Activated CD8-positive, alpha-beta memory T cell treated with anti-CD3 and anti-CD28 coated beads, Interleukin-2, amount 50 U/mL, for 1 hour (primary cell): Measurements from ENCODE around the gene RAB32.
"Not testable (repeated sequence)": the region's sequence is repeated elsewhere in the genome, so short reads cannot be mapped to it uniquely, and the experiment has no call there.

Experiments used
- DNase-seq: peaks from one replicate; pipeline ENCODE4 v3.0.0-alpha.2; 2020; ENCODE audit errors: extremely low read depth

Gene RAB32

GRCh38 chr6:146543211-146543939 is at the start of gene RAB32:
RAB32 (plus strand) TSS chr6:146543833; CDS start chr6:146543872, 39 bp downstream.
- DNase-seq: no peak

GRCh38 chr6:146498309-146498708 is 45.3 kb upstream of the RAB32 start:
- DNase-seq: no peak

- no peak for DNase-seq
Observed at GRCh38 chr6:146503096-146503495, 40.5 kb upstream of the RAB32 start.

GRCh38 chr6:146515212-146515611 is 28.4 kb upstream of the RAB32 start:
- DNase-seq: no peak

- no peak for DNase-seq
Observed at GRCh38 chr6:146526192-146526591, 17.4 kb upstream of the RAB32 start.

- no peak for DNase-seq
Observed at GRCh38 chr6:146532702-146533101, 10.9 kb upstream of the RAB32 start.

GRCh38 chr6:146542881-146543210 is 787 bp upstream of the RAB32 start:
- no peak for DNase-seq

GRCh38 chr6:146543940-146544615 is 445 bp downstream of the RAB32 start:
- DNase-seq: no peak

- no peak for DNase-seq
Observed at GRCh38 chr6:146544616-146545182, 1.1 kb downstream of the RAB32 start.

- DNase-seq: no peak
Observed at GRCh38 chr6:146545581-146545980, 1.9 kb downstream of the RAB32 start.

- DNase-seq: no peak
Observed at GRCh38 chr6:146546443-146547043, 2.9 kb downstream of the RAB32 start.

- no peak for DNase-seq
Observed at GRCh38 chr6:146547889-146548288, 4.3 kb downstream of the RAB32 start.

- DNase-seq: no peak
Observed at GRCh38 chr6:146548898-146549374, 5.3 kb downstream of the RAB32 start.

GRCh38 chr6:146550911-146551310 is 7.3 kb downstream of the RAB32 start:
- no peak for DNase-seq

- no peak for DNase-seq
Observed at GRCh38 chr6:146551545-146551944, 7.9 kb downstream of the RAB32 start.

- DNase-seq: no peak
Observed at GRCh38 chr6:146553377-146554135, 9.9 kb downstream of the RAB32 start.

GRCh38 chr6:146560607-146561006 is 17.0 kb downstream of the RAB32 start:
- DNase-seq: no peak

GRCh38 chr6:146566661-146567060 is 23.0 kb downstream of the RAB32 start:
- DNase-seq: not testable (repeated sequence)

- DNase-seq: not testable (repeated sequence)
Observed at GRCh38 chr6:146568619-146569018, 25.0 kb downstream of the RAB32 start.

- no peak for DNase-seq
Observed at GRCh38 chr6:146574211-146574610, 30.6 kb downstream of the RAB32 start.

GRCh38 chr6:146578054-146578453 is 34.4 kb downstream of the RAB32 start:
- DNase-seq: no peak

- no peak for DNase-seq
Observed at GRCh38 chr6:146581968-146582367, 38.3 kb downstream of the RAB32 start.
